Lower lobe of right lung (tissue), 2 donors: ENCODE results near the gene NHLH2. TPM values are rescaled to one million over a fixed set of nuclear protein-coding genes. Genes with fewer than 3 reads are reported as not detected.

ENCODE experiments used
- ATAC-seq, 2 donors: fragments of 200-7000 bp; cut with Tn5 transposase; one replicate each; pipeline ENCODE4 v1.9.1; 2020 to 2022; ENCODE audit warnings: mild to moderate bottlenecking in 2 of 2, moderate library complexity in 2 of 2
- DNase-seq: peaks from one replicate; pipeline ENCODE4 v3.0.0-alpha.2; 2020
- H3K27ac ChIP-seq: fragments of 200-600 bp; one replicate; pipeline ENCODE4 v1.8.0; 2022
- H3K27me3 ChIP-seq: fragments of 200-600 bp; one replicate; pipeline ENCODE4 v1.8.0; 2022; ENCODE audit warnings: low read depth
- H3K36me3 ChIP-seq: fragments of 200-600 bp; one replicate; pipeline ENCODE4 v1.8.0; 2022; ENCODE audit warnings: mild to moderate bottlenecking
- H3K4me1 ChIP-seq: fragments of 200-600 bp; one replicate; pipeline ENCODE4 v1.8.0; 2022
- H3K4me3 ChIP-seq: fragments of 200-600 bp; one replicate; pipeline ENCODE4 v1.8.0; 2022; ENCODE audit warnings: mild to moderate bottlenecking
- H3K9me3 ChIP-seq: fragments of 200-600 bp; one replicate; pipeline ENCODE4 v1.8.0; 2022
- intact Hi-C: fragments of 100-400 bp; cut with DNase I; formaldehyde crosslinking; loops from one replicate; pipeline ENCODE4 v1.11.0; 2022
- total RNA-seq: library from RNA; stranded (reverse); fragmentation: NEBNext Ultra II Directional; extraction: Animal tissue kit (Norgen Biotek cat#: 25700); gene quantifications from one replicate; pipeline ENCODE4 v1.2.1, GENCODE V29; 2021
- TF ChIP-seq, protein P1 (sequence below): fragments of 200-600 bp; IDR thresholded peaks from one replicate; pipeline ENCODE4 v1.8.0; 2022; ENCODE audit warnings: antibody characterized with exemption, mild to moderate bottlenecking
- donor health status: DM: no; HTN: yes; CAD: no; lungs with severe emphysema.

Gene NHLH2
- total RNA-seq, 1 donor from 2014 or later: 0.41 TPM

DNA sequence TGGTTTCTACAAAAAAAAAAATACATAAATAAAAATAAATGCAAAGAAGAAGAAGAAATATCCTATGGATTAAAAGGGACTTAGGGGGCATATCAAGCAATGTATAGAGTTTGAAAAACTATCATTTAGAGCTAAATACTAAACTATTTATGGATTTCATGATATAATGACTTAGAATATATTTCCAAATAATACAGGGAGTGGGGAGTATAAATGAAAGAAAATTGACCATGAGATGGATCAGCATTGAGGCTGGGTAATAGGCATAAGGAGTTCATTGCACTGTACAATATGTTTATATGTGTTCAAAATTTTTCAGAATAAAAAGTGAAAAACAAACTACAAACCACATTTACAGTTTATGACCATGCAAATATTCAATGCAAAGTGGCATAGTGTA, 18.8 kb downstream of the NHLH2 start:
- H3K27me3 ChIP-seq: no peaks in the 10 kb centered on the region
- intact Hi-C loops: no loop called here
- no peaks in the 10 kb centered on the region for H3K4me1 ChIP-seq
- TF ChIP-seq, protein P1, sequence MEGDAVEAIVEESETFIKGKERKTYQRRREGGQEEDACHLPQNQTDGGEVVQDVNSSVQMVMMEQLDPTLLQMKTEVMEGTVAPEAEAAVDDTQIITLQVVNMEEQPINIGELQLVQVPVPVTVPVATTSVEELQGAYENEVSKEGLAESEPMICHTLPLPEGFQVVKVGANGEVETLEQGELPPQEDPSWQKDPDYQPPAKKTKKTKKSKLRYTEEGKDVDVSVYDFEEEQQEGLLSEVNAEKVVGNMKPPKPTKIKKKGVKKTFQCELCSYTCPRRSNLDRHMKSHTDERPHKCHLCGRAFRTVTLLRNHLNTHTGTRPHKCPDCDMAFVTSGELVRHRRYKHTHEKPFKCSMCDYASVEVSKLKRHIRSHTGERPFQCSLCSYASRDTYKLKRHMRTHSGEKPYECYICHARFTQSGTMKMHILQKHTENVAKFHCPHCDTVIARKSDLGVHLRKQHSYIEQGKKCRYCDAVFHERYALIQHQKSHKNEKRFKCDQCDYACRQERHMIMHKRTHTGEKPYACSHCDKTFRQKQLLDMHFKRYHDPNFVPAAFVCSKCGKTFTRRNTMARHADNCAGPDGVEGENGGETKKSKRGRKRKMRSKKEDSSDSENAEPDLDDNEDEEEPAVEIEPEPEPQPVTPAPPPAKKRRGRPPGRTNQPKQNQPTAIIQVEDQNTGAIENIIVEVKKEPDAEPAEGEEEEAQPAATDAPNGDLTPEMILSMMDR: no peak
- no peaks in the 10 kb centered on the region for H3K9me3 ChIP-seq
- ATAC-seq (no peak), DNase-seq (no peak)
- no peak overlapping the region for H3K4me3 ChIP-seq
- H3K27ac ChIP-seq: no peak overlapping the region
- H3K36me3 ChIP-seq: no peaks in the 10 kb centered on the region

DNA sequence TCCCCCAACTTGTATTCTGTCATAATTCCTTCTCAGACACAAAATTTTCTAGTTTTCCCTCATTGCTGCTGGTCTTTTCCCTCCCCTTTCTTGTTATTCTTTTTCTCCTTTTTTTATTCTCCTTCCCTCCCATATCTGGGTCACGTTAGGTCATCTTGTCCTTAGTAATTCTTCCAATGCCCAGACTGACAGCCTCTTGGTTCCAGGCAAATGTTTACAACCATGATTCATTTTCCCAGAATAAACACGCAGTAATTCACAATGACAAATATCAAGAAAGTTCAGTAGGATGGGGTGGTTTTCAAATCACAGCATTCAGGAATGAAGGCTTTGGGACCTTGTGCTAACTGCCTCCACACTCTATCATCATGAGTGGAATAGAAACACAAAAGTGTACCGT, 25.2 kb downstream of the NHLH2 start:
- DNase-seq (no peak), ATAC-seq (no peak)
- Histone ChIP-seq H3K27ac (no peak overlapping the region), H3K4me1 (peaks cover 13% of the 10 kb centered on the region), H3K9me3 (no peaks in the 10 kb centered on the region), H3K27me3 (no peaks in the 10 kb centered on the region), H3K4me3 (no peak overlapping the region), H3K36me3 (no peaks in the 10 kb centered on the region)
- TF ChIP-seq, protein P1: no peak
- intact Hi-C loops: loop anchor here (10.0 kb wide), 1 partner anchor 159 kb away; the partner anchor contains the start of gene SLC22A15

DNA sequence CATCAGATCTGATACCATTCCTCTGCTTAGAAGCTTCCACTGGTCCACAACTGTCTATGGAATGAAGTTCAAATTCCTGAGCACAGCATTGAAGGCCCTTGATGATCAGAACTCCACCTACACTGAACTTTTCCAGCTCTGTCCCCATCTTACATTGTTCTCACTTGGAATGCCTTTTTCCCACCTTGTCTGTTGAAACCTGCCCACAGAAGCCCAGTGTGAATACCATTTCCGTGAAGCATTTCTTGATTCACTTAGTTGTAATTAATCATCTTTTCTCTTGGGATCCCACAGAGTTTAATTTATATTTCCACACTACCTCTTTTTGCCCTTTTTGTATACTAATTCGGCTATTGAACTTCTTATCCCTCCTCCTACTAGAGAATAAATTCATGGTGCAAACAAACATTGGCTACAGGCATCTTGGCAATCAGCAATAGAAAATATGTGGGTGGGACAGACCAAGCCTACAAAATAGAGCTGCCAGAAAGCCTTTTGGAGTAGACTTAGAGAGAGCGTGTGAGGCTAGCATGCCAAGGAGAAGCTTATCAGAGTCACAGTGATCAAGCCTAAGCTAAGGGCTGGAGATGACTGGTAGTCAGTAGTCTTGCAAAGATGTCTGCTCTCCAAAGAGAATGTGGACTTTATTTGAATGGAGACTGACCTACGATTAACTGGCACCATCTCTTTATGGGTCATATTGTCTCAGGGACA, 26.1 kb downstream of the NHLH2 start:
- no peaks in the 10 kb centered on the region for H3K9me3 ChIP-seq
- no peak overlapping the region for H3K4me3 ChIP-seq
- DNase-seq (no peak), ATAC-seq (no peak)
- intact Hi-C loops: loop anchor here (10.0 kb wide), 1 partner anchor 160 kb away; the partner anchor contains the start of gene SLC22A15
- H3K4me1 ChIP-seq: peaks cover 21% of the 10 kb centered on the region
- H3K36me3 ChIP-seq: no peaks in the 10 kb centered on the region
- TF ChIP-seq, protein P1: no peak
- H3K27ac ChIP-seq: no peak overlapping the region
- H3K27me3 ChIP-seq: no peaks in the 10 kb centered on the region

DNA sequence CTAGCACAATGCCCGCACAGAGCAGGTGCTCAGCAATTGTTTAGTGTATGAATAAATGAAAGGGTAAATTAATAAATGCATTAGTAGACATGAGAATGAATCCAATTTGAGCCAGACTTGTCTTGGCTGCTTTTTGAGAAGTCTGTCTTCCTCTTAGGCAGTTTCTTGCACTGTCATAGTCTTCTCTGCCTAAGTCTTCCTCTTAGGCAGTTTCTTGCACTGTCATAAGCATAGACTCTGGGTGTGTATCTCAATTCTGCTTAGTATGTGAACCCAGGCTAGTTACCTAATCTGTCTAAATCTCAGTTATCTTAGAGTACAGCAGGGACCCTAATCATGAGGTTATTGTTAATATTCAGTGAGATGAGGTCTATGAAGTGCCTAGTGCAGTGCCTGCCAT, 27.2 kb downstream of the NHLH2 start:
- TF ChIP-seq, protein P1: no peak
- Histone ChIP-seq H3K4me1 (peaks cover 31% of the 10 kb centered on the region), H3K27me3 (no peaks in the 10 kb centered on the region), H3K27ac (no peak overlapping the region), H3K36me3 (no peaks in the 10 kb centered on the region), H3K9me3 (no peaks in the 10 kb centered on the region), H3K4me3 (no peak overlapping the region)
- DNase-seq (no peak), ATAC-seq (peak in 1 of 2 donors; percentile 41)
- intact Hi-C loops: loop anchor here (10.0 kb wide), 1 partner anchor 161 kb away; the partner anchor contains the start of gene SLC22A15

DNA sequence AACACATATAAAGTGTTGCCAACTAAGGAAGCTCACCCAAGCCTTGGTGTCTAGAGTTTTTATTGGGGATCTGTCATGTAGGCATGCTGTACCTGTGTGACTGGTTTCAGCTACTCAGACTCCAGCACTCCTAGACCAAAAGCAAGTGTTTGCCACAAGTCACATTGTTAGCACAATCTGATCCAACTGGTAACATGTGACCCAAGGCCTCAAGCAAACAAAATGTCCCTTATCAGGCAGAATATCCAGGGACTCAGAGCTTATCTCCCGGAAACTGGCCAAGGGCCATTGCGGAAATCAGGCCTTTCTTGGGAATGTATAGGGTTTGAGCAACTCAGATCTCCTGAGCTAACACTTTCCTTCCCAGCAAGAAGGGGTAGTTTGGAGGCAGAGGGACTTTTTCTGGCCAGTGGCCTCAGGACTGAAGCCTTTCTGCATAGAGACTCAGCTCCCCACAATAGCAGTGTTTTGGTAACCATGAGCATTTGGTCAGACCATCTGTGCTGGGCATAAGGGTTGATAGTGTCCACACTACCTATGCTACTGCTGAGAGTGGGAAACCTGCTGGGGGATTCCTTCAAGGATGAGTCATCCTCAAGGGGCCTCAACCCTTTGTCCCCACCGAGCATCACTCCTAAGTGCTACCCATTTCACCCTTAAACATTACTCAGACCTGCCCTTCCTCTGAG, 29.6 kb downstream of the NHLH2 start:
- TF ChIP-seq, protein P1: no peak
- Histone ChIP-seq H3K27ac (peak overlapping the region; percentile 20), H3K27me3 (no peaks in the 10 kb centered on the region), H3K9me3 (no peaks in the 10 kb centered on the region), H3K36me3 (no peaks in the 10 kb centered on the region), H3K4me3 (no peak overlapping the region), H3K4me1 (peaks cover 44% of the 10 kb centered on the region)
- peak; percentile 92 for ATAC-seq
- peak; percentile 75 for DNase-seq
- intact Hi-C loops: loop anchor here (10.0 kb wide), 1 partner anchor 164 kb away; the partner anchor contains the start of gene SLC22A15
